Measurements from ENCODE around the gene TCF12. TPM values are rescaled to one million over a fixed set of nuclear protein-coding genes. Genes with fewer than 3 reads are reported as not detected.

The TCF12 gene
- total RNA-seq, 1 experiment from 2014 or later, result 76.7 TPM

GRCh38 chr15:56968256-56968655 is 49.8 kb downstream of the TCF12 start:
- H3K4ac ChIP-seq (ENCODE audit: low read depth, low read length), result no peak overlapping the region
- Mint-ChIP-seq H3K27me3 (ENCODE audit: low read depth) (no peaks in the 10 kb centered on the region), H3K9me3 (no peaks in the 10 kb centered on the region), H3K4me3 (no peak overlapping the region), H3K4me1 (peaks cover 32 to 39% of the 10 kb centered on the region in 2 experiments), H3K36me3 (ENCODE audit: insufficient read depth in 1 of 3, low read depth in 3 of 3) (no peaks in the 10 kb centered on the region), H3K27ac (peak overlapping the region; percentile 5 to 58 (median 24); a peak in 5 of 7 replicates)
- H2BK15ac ChIP-seq (ENCODE audit: low read depth, low read length), result no peak overlapping the region
- peaks cover 8% of the 10 kb centered on the region for H3K79me1 ChIP-seq (ENCODE audit: insufficient read depth, low read depth, low read length, poor library complexity, severe bottlenecking)
- H3K4me1 ChIP-seq (ENCODE audit: insufficient read depth, low read length), result peaks cover 6% of the 10 kb centered on the region; the same call in 1 of the 2 replicates
- no peak overlapping the region for H3K56ac ChIP-seq (ENCODE audit: insufficient read length, low read depth, low read length)
- no peak overlapping the region for H2BK12ac ChIP-seq (ENCODE audit: insufficient read length, low read depth, low read length)
- H3K14ac ChIP-seq (ENCODE audit: insufficient read depth, low read length), result no peak overlapping the region
- no peaks in the 10 kb centered on the region for H3K9me3 ChIP-seq (ENCODE audit: control insufficient read depth, low read depth, low read length)
- no peak overlapping the region for H3K4me2 ChIP-seq (ENCODE audit: insufficient read depth, insufficient read length, low read length)
- H3T11ph ChIP-seq (ENCODE audit: low read length), result no peak overlapping the region
- H4K8ac ChIP-seq (replicated peaks; ENCODE audit: insufficient read length, low read depth, low read length), result no peak overlapping the region
- TF ChIP-seq CTCF (conservative IDR thresholded peaks at IDR 0.05), result no peak
- no peak overlapping the region for H2AK5ac ChIP-seq (ENCODE audit: insufficient read length, low read length)
- no peaks in the 10 kb centered on the region for H3K23me2 ChIP-seq (ENCODE audit: insufficient read length, low read depth, low read length, poor library complexity, severe bottlenecking)
- no peak overlapping the region for H2BK20ac ChIP-seq (ENCODE audit: low read depth, low read length, poor library complexity, severe bottlenecking)
- no peak overlapping the region for H4K5ac ChIP-seq (ENCODE audit: insufficient read length, low read depth, low read length)
- no peak overlapping the region for H3K23ac ChIP-seq (ENCODE audit: insufficient read length, low read depth, low read length)
- no peak overlapping the region for H4K91ac ChIP-seq (ENCODE audit: insufficient read length, low read depth, low read length)
- H2AFZ ChIP-seq (ENCODE audit: low read length), result no peak overlapping the region
- DNase-seq, result no peak
- H3K27me3 ChIP-seq (ENCODE audit: insufficient read depth, low read length), result no peaks in the 10 kb centered on the region
- H2BK5ac ChIP-seq (ENCODE audit: insufficient read length, low read length), result no peak overlapping the region
- peaks cover 24% of the 10 kb centered on the region; the same call in 1 of the 2 replicates for H3K79me2 ChIP-seq (ENCODE audit: insufficient read depth, low read length)
- no peak overlapping the region for H2BK120ac ChIP-seq (ENCODE audit: low read depth, low read length, poor library complexity, severe bottlenecking)
- no peak overlapping the region for H3K9ac ChIP-seq (ENCODE audit: extremely low read depth, insufficient read length, low read length)
- no peak overlapping the region for H3K18ac ChIP-seq (ENCODE audit: insufficient read length, low read depth, low read length)
- H3K27ac ChIP-seq (ENCODE audit: insufficient read length, low read depth, low read length), result no peak overlapping the region
- H4K20me1 ChIP-seq (ENCODE audit: control insufficient read depth, insufficient read depth, insufficient read length), result no peaks in the 10 kb centered on the region

Data from H9 (cell line).